HepG2 (cell line): Measurements from ENCODE around the gene ZNF514. TPM values are rescaled to one million over a fixed set of nuclear protein-coding genes. Genes with fewer than 3 reads are reported as not detected.
A peak's percentile ranks its signal among the peaks of the same experiment; 100 is the strongest.

ENCODE experiments used
- ARID2 ChIP-seq: sonication (generic); formaldehyde crosslinking; IDR thresholded peaks from 2 replicates; pipeline ENCODE4 v1.8.1; 2022; ENCODE audit warnings: mild to moderate bottlenecking, missing genetic modification reagents, borderline replicate concordance
- BCL6 ChIP-seq: IDR thresholded peaks from 2 replicates; pipeline ENCODE4 v1.6.1; 2016; ENCODE audit warnings: missing genetic modification reagents, missing compliant biosample characterization
- IKZF1 ChIP-seq: fragments of 450-650 bp; IDR thresholded peaks from 2 replicates; pipeline ENCODE4 v1.7.1; 2016
- KAT8 ChIP-seq: IDR thresholded peaks from 2 replicates; pipeline ENCODE4 v1.6.1; 2016; ENCODE audit warnings: missing genetic modification reagents, missing compliant biosample characterization
- KDM5A ChIP-seq: fragments of 200-600 bp; sonication (generic); IDR thresholded peaks from 2 replicates; pipeline ENCODE4 v1.7.0; 2018; ENCODE audit warnings: antibody characterized with exemption, mild to moderate bottlenecking, low read length, borderline replicate concordance
- PHF20 ChIP-seq: sonication (generic); formaldehyde crosslinking; IDR thresholded peaks from 2 replicates; pipeline ENCODE4 v1.5.0; 2020; ENCODE audit warnings: mild to moderate bottlenecking, missing genetic modification reagents
- SNAPC4 ChIP-seq: sonication (generic); formaldehyde crosslinking; IDR thresholded peaks from 2 replicates; pipeline ENCODE4 v1.4.0; 2020; ENCODE audit warnings: mild to moderate bottlenecking, missing genetic modification reagents
- TCF12 ChIP-seq, 2 experiments: fragments of 450-650 bp in 1 of 2; sonication (generic) in 1 of 2; formaldehyde crosslinking in 1 of 2; IDR thresholded peaks; 2 replicates each; pipeline versions ENCODE4 v1.6.1 to v1.8.0; 2017 to 2022; ENCODE audit warnings: antibody characterized with exemption in 1 of 2, mild to moderate bottlenecking in 1 of 2, missing genetic modification reagents in 1 of 2, moderate library complexity in 1 of 2
- TOE1 ChIP-seq: sonication (generic); formaldehyde crosslinking; IDR thresholded peaks from 2 replicates; pipeline ENCODE4 v1.4.0; 2020; ENCODE audit warnings: mild to moderate bottlenecking, missing genetic modification reagents
- ZBTB10 ChIP-seq: sonication (generic); formaldehyde crosslinking; IDR thresholded peaks from 2 replicates; pipeline ENCODE4 v1.4.0; 2020; ENCODE audit warnings: missing genetic modification reagents, borderline replicate concordance
- ZBTB21 ChIP-seq: sonication (generic); formaldehyde crosslinking; IDR thresholded peaks from 2 replicates; pipeline ENCODE4 v1.4.0; 2020; ENCODE audit warnings: missing genetic modification reagents
- ZFP36 ChIP-seq: fragments of 150-350 bp; IDR thresholded peaks from 2 replicates; pipeline ENCODE4 v1.6.1; 2018; ENCODE audit warnings: borderline replicate concordance, low read length, low read depth; ENCODE audit not compliant: partially characterized antibody
- ZFP36L2 ChIP-seq: sonication (generic); formaldehyde crosslinking; IDR thresholded peaks from 2 replicates; pipeline ENCODE4 v1.4.0; 2020; ENCODE audit warnings: missing genetic modification reagents
- ZNF703 ChIP-seq: sonication (generic); formaldehyde crosslinking; IDR thresholded peaks from 2 replicates; pipeline ENCODE4 v1.5.1; 2020; ENCODE audit warnings: missing genetic modification reagents, mild to moderate bottlenecking, moderate library complexity, borderline replicate concordance
- ZNF782 ChIP-seq: sonication (generic); formaldehyde crosslinking; IDR thresholded peaks from 2 replicates; pipeline ENCODE4 v1.4.0; 2020; ENCODE audit warnings: missing genetic modification reagents, mild to moderate bottlenecking, borderline replicate concordance
- polyA plus RNA-seq, 8 experiments: library from polyadenylated mRNA; depleted of rRNA in 3 of 8; stranded (reverse) in 7 of 8; unstranded in 1 of 8; fragments of >200 nt; fragmentation: Illumina TruSeq in 4 of 8; extraction: Trizol in 4 of 8; gene quantifications; 2 replicates each; pipeline versions ENCODE4 v1.2.1 to v1.2.3, GENCODE V29; 2011 to 2016; ENCODE audit warnings: low read depth in 4 of 8, missing spikeins in 1 of 8, mixed read lengths in 1 of 8; ENCODE audit not compliant: insufficient read depth in 1 of 8
- total RNA-seq, 5 experiments: library from RNA; depleted of rRNA; stranded (reverse); fragments of >200 nt; fragmentation: Illumina TruSeq; extraction: Trizol; gene quantifications; 2 replicates each; pipeline ENCODE4 v1.2.3, GENCODE V29; 2016; ENCODE audit warnings: low read depth in 1 of 5
- TF ChIP-seq, protein P1 (sequence below): sonication (generic); formaldehyde crosslinking; IDR thresholded peaks from 2 replicates; pipeline ENCODE4 v1.4.0; 2020; ENCODE audit warnings: mild to moderate bottlenecking, missing genetic modification reagents, borderline replicate concordance
- TF ChIP-seq, protein P2 (sequence below): sonication (generic); formaldehyde crosslinking; IDR thresholded peaks from 2 replicates; pipeline ENCODE4 v1.8.1; 2023; ENCODE audit warnings: mild to moderate bottlenecking, missing genetic modification reagents

Gene ZNF514
- total and polyA plus RNA-seq, 2 of the 13 experiments (the other 11 are each of a cell fraction or from before 2014, with no cell fraction given): 15.2 to 18.7 TPM

- TF ChIP-seq, protein P1, sequence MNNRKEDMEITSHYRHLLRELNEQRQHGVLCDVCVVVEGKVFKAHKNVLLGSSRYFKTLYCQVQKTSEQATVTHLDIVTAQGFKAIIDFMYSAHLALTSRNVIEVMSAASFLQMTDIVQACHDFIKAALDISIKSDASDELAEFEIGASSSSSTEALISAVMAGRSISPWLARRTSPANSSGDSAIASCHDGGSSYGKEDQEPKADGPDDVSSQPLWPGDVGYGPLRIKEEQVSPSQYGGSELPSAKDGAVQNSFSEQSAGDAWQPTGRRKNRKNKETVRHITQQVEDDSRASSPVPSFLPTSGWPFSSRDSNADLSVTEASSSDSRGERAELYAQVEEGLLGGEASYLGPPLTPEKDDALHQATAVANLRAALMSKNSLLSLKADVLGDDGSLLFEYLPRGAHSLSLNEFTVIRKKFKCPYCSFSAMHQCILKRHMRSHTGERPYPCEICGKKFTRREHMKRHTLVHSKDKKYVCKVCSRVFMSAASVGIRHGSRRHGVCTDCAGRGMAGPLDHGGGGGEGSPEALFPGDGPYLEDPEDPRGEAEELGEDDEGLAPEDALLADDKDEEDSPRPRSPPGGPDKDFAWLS (CRISPR knock-in tag): peak; percentile 96
- TF ChIP-seq ZBTB10 (CRISPR knock-in tag) (peak; percentile 78; the same call in 1 of the 2 replicates), PHF20 (CRISPR knock-in tag) (peak; percentile 85), ZBTB21 (no peak), SNAPC4 (0 out of 2 replicates have a peak, but pooled peaks have one; percentile 44), BCL6 (CRISPR knock-in tag) (peak; percentile 33), KDM5A (peak; percentile 83), TOE1 (CRISPR knock-in tag) (no peak), ZFP36L2 (peak; percentile 78; the same call in 1 of the 2 replicates), TCF12 (IDR thresholded peaks at IDR 0.05) (no peak), TCF12 (CRISPR knock-in tag; IDR thresholded peaks at IDR 0.05) (peak; percentile 85; the same call in 1 of the 2 replicates), ZNF703 (CRISPR knock-in tag) (peak; percentile 85; the same call in 1 of the 2 replicates), IKZF1 (no peak), ZFP36 (peak; percentile 93), KAT8 (CRISPR knock-in tag) (peak; percentile 86), ZNF782 (CRISPR knock-in tag) (peak; percentile 95; the same call in 1 of the 2 replicates), ARID2 (CRISPR knock-in tag) (peak; percentile 60; the same call in 1 of the 2 replicates)
- TF ChIP-seq, protein P2, sequence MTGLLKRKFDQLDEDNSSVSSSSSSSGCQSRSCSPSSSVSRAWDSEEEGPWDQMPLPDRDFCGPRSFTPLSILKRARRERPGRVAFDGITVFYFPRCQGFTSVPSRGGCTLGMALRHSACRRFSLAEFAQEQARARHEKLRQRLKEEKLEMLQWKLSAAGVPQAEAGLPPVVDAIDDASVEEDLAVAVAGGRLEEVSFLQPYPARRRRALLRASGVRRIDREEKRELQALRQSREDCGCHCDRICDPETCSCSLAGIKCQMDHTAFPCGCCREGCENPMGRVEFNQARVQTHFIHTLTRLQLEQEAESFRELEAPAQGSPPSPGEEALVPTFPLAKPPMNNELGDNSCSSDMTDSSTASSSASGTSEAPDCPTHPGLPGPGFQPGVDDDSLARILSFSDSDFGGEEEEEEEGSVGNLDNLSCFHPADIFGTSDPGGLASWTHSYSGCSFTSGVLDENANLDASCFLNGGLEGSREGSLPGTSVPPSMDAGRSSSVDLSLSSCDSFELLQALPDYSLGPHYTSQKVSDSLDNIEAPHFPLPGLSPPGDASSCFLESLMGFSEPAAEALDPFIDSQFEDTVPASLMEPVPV (CRISPR knock-in tag): peak; percentile 98
Measured at GRCh38 chr2:95121407-95122196, 38.0 kb downstream of the ZNF514 start, which contains the start of gene MRPS5 (continued).
